Fibroblast of gingiva (primary cell): ENCODE results near the gene SPSB1.
A peak's percentile ranks its signal among the peaks of the same experiment; 100 is the strongest.

Source experiments
- DNase-seq: peaks from one replicate; pipeline ENCODE4 v3.0.0-alpha.2; 2011; ENCODE audit warnings: low read depth

The SPSB1 gene

DNA sequence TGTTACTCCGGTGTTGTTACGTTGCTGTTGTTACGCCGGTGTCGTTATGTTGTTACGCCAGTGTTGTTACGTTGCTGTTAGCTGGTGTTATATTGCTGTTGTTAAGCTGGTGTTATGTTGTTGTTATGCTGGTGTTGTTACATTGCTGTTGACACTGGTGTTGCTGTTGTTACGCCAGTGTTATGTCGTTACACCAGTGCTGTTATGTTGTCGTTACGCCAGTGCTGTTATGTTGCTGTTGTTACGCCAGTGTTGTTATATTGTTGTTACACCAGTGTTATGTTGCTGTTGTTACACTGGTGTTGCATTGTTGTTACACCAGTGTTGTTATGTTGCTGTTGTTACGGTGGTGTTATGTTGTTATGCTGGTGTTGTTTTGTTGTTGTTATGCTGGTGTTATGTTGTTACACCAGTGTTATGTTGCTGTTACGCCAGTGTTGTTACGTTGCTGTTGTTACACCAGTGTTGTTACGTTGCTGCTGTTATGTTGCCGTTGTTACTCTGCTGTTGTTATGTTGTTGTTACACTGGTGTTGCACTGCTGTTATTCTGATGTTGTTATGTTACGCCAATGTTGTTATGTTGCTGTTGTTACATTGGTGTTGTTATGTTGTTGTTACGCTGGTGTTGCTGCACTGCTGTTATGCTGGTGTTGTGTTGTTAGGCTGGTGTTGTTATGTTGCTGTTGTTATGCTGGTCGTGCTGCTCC is 32.5 kb upstream of the SPSB1 start:
- peak; percentile 38 for DNase-seq

GRCh38 chr1:9261496-9261895 is 31.2 kb upstream of the SPSB1 start:
- no peak for DNase-seq

- DNase-seq = no peak
Observed at GRCh38 chr1:9262096-9262986, 30.4 kb upstream of the SPSB1 start.

- DNase-seq = no peak
Observed at GRCh38 chr1:9263276-9263855, 29.3 kb upstream of the SPSB1 start.

DNA sequence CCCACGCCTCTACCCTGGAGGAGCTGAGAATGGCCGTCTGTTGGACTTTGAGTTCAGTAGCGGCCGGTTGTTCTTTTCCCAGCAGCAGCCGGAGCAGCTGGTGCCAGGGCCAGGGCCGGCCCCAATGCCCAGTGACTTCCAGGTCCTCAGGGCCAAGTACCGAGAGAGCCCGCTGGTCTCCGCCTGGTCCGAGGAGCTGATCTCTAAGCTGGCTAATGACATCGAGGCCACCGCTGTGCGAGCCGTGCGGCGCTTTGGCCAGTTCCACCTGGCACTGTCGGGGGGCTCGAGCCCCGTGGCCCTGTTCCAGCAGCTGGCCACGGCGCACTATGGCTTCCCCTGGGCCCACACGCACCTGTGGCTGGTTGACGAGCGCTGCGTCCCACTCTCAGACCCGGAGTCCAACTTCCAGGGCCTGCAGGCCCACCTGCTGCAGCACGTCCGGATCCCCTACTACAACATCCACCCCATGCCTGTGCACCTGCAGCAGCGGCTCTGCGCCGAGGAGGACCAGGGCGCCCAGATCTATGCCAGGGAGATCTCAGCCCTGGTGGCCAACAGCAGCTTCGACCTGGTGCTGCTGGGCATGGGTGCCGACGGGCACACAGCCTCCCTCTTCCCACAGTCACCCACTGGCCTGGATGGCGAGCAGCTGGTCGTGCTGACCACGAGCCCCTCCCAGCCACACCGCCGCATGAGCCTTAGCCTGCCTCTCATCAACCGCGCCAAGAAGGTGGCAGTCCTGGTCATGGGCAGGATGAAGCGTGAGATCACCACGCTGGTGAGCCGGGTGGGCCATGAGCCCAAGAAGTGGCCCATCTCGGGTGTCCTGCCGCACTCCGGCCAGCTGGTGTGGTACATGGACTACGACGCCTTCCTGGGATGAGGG is 28.5 kb upstream of the SPSB1 start:
- no peak for DNase-seq

- no peak for DNase-seq
Observed at GRCh38 chr1:9265037-9265436, 27.7 kb upstream of the SPSB1 start.

- DNase-seq = no peak
Observed at GRCh38 chr1:9265968-9266367, 26.7 kb upstream of the SPSB1 start.

DNA sequence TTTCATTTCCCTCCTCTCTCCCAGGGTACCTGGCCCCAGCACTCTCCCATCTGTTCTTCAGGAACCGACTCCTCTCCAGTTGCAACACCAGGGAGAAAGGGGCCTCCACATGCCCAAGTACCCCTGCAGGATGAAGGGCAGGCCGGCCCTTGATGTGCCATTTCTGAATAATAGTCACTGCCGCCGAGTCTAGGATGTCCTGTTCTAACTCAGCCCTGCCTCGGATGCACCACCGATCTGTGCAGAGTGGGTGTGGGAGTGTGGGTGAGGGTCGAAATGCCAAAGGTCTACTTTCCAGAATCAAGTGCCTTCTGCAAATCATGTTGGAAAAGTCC is 25.4 kb upstream of the SPSB1 start:
- DNase-seq = no peak

- no peak for DNase-seq
Observed at GRCh38 chr1:9267827-9268581, 24.7 kb upstream of the SPSB1 start.

GRCh38 chr1:9269078-9269501 is 23.6 kb upstream of the SPSB1 start:
- no peak for DNase-seq

DNA sequence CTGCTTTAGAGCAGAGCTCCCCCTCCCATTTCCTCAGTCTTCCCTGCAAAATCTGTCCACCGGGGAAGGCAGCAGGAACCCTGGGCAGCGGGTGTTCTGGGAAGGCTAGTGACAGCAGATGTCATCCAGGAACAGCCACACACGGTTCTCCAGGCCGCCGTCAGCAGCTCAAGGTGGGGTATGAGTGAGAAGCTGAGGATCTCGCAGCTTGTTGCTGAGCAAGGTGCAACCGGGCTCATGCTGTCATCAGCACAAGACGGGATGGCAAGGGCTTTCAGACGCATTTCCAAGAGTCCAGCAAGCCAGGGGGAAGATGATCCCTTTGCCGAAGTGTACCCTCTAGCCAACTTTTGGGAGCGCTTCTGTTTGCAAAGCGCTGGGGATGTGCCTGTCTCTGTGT is 23.0 kb upstream of the SPSB1 start:
- DNase-seq = no peak

DNA sequence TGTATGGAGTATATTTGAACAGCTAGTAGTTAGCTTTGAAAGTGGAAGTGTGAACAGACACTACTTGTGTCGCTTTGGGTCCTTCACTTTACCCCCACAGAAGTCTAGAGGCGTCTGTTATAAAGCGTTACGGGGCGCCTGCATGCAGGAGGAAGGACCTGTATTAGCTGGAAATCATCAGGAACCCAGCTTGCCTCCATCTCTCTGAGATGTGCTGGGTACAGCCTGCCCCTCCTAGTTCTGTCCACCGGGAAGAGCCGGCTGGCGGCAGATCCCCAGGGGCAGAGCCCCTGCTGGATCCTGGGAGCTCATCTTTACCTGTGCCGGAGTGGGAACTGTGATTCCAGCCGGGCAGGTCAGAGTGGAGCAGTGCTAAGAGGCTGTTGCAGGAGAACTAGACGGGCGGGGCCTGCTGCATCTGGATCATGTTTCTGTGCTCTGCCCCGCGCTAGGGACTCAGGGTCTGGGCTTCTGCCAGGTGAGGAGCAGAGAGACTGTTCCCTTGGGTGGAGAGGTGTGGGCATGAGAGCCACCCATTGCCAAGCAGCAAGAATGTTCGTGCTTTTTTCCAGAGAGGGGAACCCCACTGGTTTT is 22.3 kb upstream of the SPSB1 start:
- DNase-seq = peak; percentile 27

GRCh38 chr1:9271283-9271682 is 21.4 kb upstream of the SPSB1 start:
- DNase-seq = no peak

- no peak for DNase-seq
Observed at GRCh38 chr1:9271861-9272595, 20.7 kb upstream of the SPSB1 start.

GRCh38 chr1:9273177-9273576 is 19.5 kb upstream of the SPSB1 start:
- DNase-seq = no peak

- no peak for DNase-seq
Observed at GRCh38 chr1:9275161-9275560, 17.5 kb upstream of the SPSB1 start.

DNA sequence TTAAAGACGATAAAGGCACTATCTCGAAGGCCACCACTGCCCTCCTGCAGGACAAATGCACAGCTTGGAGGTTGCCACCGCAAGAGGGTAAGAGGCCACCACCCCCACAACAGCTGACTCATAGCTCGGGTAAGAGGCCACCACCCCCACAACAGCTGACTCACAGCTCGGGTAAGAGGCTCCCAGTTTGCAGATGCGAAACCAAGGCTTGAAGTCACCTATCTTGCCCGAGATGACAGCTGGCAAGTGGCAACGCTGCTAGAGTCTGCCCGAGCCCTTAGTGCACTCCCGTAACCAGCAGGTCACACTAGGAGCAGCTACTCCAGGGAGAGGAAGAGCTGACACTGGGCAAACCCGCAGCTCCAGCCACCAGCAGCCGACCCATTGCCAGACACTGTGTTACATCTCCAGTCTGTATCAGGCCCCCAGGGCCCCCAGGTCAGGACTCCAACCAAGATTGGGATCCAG is 17.1 kb upstream of the SPSB1 start:
- DNase-seq = peak; percentile 61

- peak; percentile 72 for DNase-seq
Observed at GRCh38 chr1:9278116-9278515, 14.6 kb upstream of the SPSB1 start.

DNA sequence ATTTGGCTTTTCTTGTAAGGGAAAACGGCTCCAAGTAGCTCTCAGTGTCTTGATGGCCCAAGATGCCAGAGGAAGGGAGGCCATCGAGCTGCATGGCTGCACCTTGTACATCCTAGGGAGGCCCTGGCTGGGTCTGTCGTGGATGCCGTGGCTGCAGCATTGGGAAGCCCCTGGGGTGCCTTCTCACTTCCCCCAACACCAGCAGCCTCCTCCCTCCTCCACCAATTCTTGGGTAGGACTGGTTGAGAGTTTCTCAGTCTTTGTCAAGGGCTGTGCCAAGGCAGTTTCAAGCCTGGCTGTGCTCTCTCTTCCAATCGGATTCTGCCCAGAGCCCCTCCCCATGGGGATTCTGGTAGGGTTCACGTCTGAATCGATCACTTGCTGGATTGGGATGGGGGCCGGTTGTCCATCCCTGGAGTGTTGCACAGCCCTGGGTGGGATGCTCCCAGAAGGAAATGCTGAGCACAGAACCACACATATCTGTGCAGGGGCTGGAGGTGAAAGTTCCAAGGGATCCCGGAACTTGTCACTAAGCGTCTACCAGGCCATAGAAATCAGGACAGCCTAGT is 14.0 kb upstream of the SPSB1 start:
- no peak for DNase-seq
